Measurements from ENCODE around the gene KCNJ1. TPM values are rescaled to one million over a fixed set of nuclear protein-coding genes. Genes with fewer than 3 reads are reported as not detected.

Gene KCNJ1
- total RNA-seq, 5 donors from 2014 or later (not counting 1 experiment from before 2014, with no cell fraction given), result not detected

GRCh38 chr11:128789497-128790150 lies 77.5 kb downstream of the KCNJ1 start:
- H3K4me1 Mint-ChIP-seq, result peaks cover 13 to 32% (median 15%) of the 10 kb centered on the region in 3 donors
- no peaks in the 10 kb centered on the region for H3K27me3 ChIP-seq (replicated peaks in 1 of 2; ENCODE audit: control insufficient read depth in 2 of 2, extremely low read depth in 1 of 2, insufficient read depth in 2 of 2, low read length in 1 of 2)
- DNase-seq, result no peak
- no peak overlapping the region for H3K4me3 ChIP-seq (ENCODE audit: control insufficient read depth in 1 of 2, extremely low read depth in 1 of 2, low read length in 1 of 2)
- H3K27ac Mint-ChIP-seq, result no peak overlapping the region
- H3K9me3 Mint-ChIP-seq, result no peaks in the 10 kb centered on the region
- peaks cover 11 to 83% of the 10 kb centered on the region in 2 donors for H3K36me3 ChIP-seq (ENCODE audit: control insufficient read depth in 2 of 2, extremely low read depth in 1 of 2, insufficient read depth in 1 of 2, low read length in 1 of 2)
- ChIA-PET POLR2A (no interaction called here), CTCF (no interaction called here)
- H3K27ac ChIP-seq (ENCODE audit: low read length), result no peak overlapping the region
- 99% methylated on average over 12 of the region's 17 CpGs for WGBS (ENCODE audit: insufficient coverage)
- no peaks in the 10 kb centered on the region for H3K27me3 Mint-ChIP-seq
- ATAC-seq (replicated peaks in 1 of 4), result no peak
- no peaks in the 10 kb centered on the region for H3K9me3 ChIP-seq
- H3K4me3 Mint-ChIP-seq, result no peak overlapping the region
- H3K4me1 ChIP-seq (ENCODE audit: control insufficient read depth in 1 of 2, extremely low read depth in 1 of 2, insufficient read depth in 2 of 2, low read length in 2 of 2), result peaks cover 0 to 4% of the 10 kb centered on the region in 2 experiments
- peaks cover 49% of the 10 kb centered on the region for H3K36me3 Mint-ChIP-seq

Other genes starting within 250 kb of the KCNJ1 start
- 100 to 1,000 TPM in 2 of 5 donors, 10 to 100 TPM in 3; 87.0 to 114 (median 94.6) TPM for gene FLI1, start 173.2 kb downstream of the KCNJ1 start, total RNA-seq
- under 1 TPM in 3 of 5 donors, not detected in 2; 0.07 to 0.13 (median 0.12) TPM for gene KCNJ5, start 24.1 kb upstream of the KCNJ1 start, total RNA-seq
- gene TP53AIP1, start 75.6 kb upstream of the KCNJ1 start, total RNA-seq, result not detected